ENCODE measurements around the gene KHDRBS2. TPM values are rescaled to one million over a fixed set of nuclear protein-coding genes. Genes with fewer than 3 reads are reported as not detected.

KHDRBS2 gene
- polyA plus RNA-seq, 1 donor (not counting 4 experiments of a cell fraction or from before 2014, with no cell fraction given): not detected

- DNase-seq (ENCODE audit: low read depth, low spot score) (no peak), FAIRE-seq (no peak)
- dilution Hi-C loops (cut with MboI; ENCODE audit: extremely low pct_ligation_motif_present, low sequenced_read_pairs): no loop called here
- no peaks in the 10 kb centered on the region for H4K20me1 ChIP-seq (ENCODE audit: control insufficient read depth, extremely low read depth, insufficient read depth, low read length)
- H3K79me2 ChIP-seq (ENCODE audit: control insufficient read depth, insufficient read depth, low read length): no peaks in the 10 kb centered on the region
- no peak overlapping the region for H2AFZ ChIP-seq (ENCODE audit: control insufficient read depth, low read length)
- no peak overlapping the region for H3K27ac ChIP-seq (ENCODE audit: control insufficient read depth, insufficient read depth, low read length)
- no peaks in the 10 kb centered on the region for H3K27me3 ChIP-seq (ENCODE audit: control insufficient read depth, extremely low read depth, insufficient read depth, low read length)
- H3K9ac ChIP-seq (ENCODE audit: control insufficient read depth, extremely low read depth, insufficient read depth, low read length): no peak overlapping the region
- no peak overlapping the region for H3K4me3 ChIP-seq (ENCODE audit: control insufficient read depth in 2 of 3, extremely low read depth in 1 of 3, insufficient read depth in 2 of 3, low read depth in 1 of 3, low read length in 3 of 3)
- no peaks in the 10 kb centered on the region for H3K9me3 ChIP-seq (ENCODE audit: control insufficient read depth, low read depth, low read length)
- no peaks in the 10 kb centered on the region for H3K36me3 ChIP-seq (ENCODE audit: control insufficient read depth in 2 of 2, extremely low read depth in 1 of 2, insufficient read depth in 2 of 2, low read length in 2 of 2)
- no peak overlapping the region for H3K4me2 ChIP-seq (ENCODE audit: control insufficient read depth, extremely low read depth, insufficient read depth, low read depth, low read length)
- no peak for TF ChIP-seq EZH2 (IDR thresholded peaks at IDR 0.05; ENCODE audit: low read length)
- no peaks in the 10 kb centered on the region for H3K4me1 ChIP-seq (ENCODE audit: control insufficient read depth, extremely low read depth, insufficient read depth, low read length)
- no peaks in the 10 kb centered on the region for H3K9me1 ChIP-seq (ENCODE audit: control insufficient read depth, extremely low read depth, insufficient read depth, low read length)
Measured at GRCh38 chr6:61947311-61947947, 338.6 kb downstream of the KHDRBS2 start.

- dilution Hi-C loops (cut with MboI; ENCODE audit: extremely low pct_ligation_motif_present, low sequenced_read_pairs): no loop called here
- no peak overlapping the region for H2AFZ ChIP-seq (ENCODE audit: control insufficient read depth, low read length)
- H3K79me2 ChIP-seq (ENCODE audit: control insufficient read depth, insufficient read depth, low read length): no peaks in the 10 kb centered on the region
- no peak overlapping the region for H3K4me3 ChIP-seq (ENCODE audit: control insufficient read depth in 2 of 3, extremely low read depth in 1 of 3, insufficient read depth in 2 of 3, low read depth in 1 of 3, low read length in 3 of 3)
- TF ChIP-seq EZH2 (IDR thresholded peaks at IDR 0.05; ENCODE audit: low read length) (no peak), CTCF (optimal IDR thresholded peaks at IDR 0.05 in 1 of 3, IDR thresholded peaks at IDR 0.05 in 1 of 3, conservative IDR thresholded peaks at IDR 0.05 in 1 of 3; ENCODE audit: extremely low read depth in 1 of 3, insufficient read depth in 2 of 3, low read length in 3 of 3) (no peak)
- H3K4me2 ChIP-seq (ENCODE audit: control insufficient read depth, extremely low read depth, insufficient read depth, low read depth, low read length): no peak overlapping the region
- H3K36me3 ChIP-seq (ENCODE audit: control insufficient read depth in 2 of 2, extremely low read depth in 1 of 2, insufficient read depth in 2 of 2, low read length in 2 of 2): no peaks in the 10 kb centered on the region
- no peaks in the 10 kb centered on the region for H4K20me1 ChIP-seq (ENCODE audit: control insufficient read depth, extremely low read depth, insufficient read depth, low read length)
- H3K27ac ChIP-seq (ENCODE audit: control insufficient read depth, insufficient read depth, low read length): no peak overlapping the region
- no peak overlapping the region for H3K9ac ChIP-seq (ENCODE audit: control insufficient read depth, extremely low read depth, insufficient read depth, low read length)
- H3K9me3 ChIP-seq (ENCODE audit: control insufficient read depth, low read depth, low read length): peaks cover 4% of the 10 kb centered on the region
- H3K9me1 ChIP-seq (ENCODE audit: control insufficient read depth, extremely low read depth, insufficient read depth, low read length): no peaks in the 10 kb centered on the region
- no peak for FAIRE-seq
- no peaks in the 10 kb centered on the region for H3K4me1 ChIP-seq (ENCODE audit: control insufficient read depth, extremely low read depth, insufficient read depth, low read length)
- no peak for DNase-seq (ENCODE audit: low read depth, low spot score)
- no peaks in the 10 kb centered on the region for H3K27me3 ChIP-seq (ENCODE audit: control insufficient read depth, extremely low read depth, insufficient read depth, low read length)
Measured at GRCh38 chr6:61940919-61941318, 345.1 kb downstream of the KHDRBS2 start.
